Endothelial cell (in vitro differentiated cells): ENCODE results near the gene CRYBG1. TPM values are rescaled to one million over a fixed set of nuclear protein-coding genes. Genes with fewer than 3 reads are reported as not detected.
"Not testable (repeated sequence)": the region's sequence is repeated elsewhere in the genome, so short reads cannot be mapped to it uniquely, and the experiment has no call there.

Experiments
- DNase-seq: peaks from one replicate; pipeline ENCODE4 v3.0.0; 2021; ENCODE audit warnings: low spot score
- H3K27ac Mint-ChIP-seq: one replicate; pipeline ENCODE4 v1.8.0; 2021; ENCODE audit warnings: mixed read lengths, inconsistent platforms; ENCODE audit not compliant: unreplicated experiment
- H3K27me3 Mint-ChIP-seq: one replicate; pipeline ENCODE4 v1.8.0; 2021; ENCODE audit warnings: mild to moderate bottlenecking, moderate library complexity, mixed read lengths, inconsistent platforms; ENCODE audit not compliant: unreplicated experiment
- H3K36me3 Mint-ChIP-seq: one replicate; pipeline ENCODE4 v1.8.0; 2021; ENCODE audit warnings: mild to moderate bottlenecking, low read depth, mixed read lengths, inconsistent platforms; ENCODE audit not compliant: unreplicated experiment
- H3K4me1 Mint-ChIP-seq: one replicate; pipeline ENCODE4 v1.8.0; 2021; ENCODE audit warnings: mild to moderate bottlenecking, mixed read lengths, inconsistent platforms; ENCODE audit not compliant: unreplicated experiment
- H3K4me3 Mint-ChIP-seq: one replicate; pipeline ENCODE4 v1.8.0; 2021; ENCODE audit warnings: mild to moderate bottlenecking, mixed read lengths, inconsistent platforms; ENCODE audit not compliant: unreplicated experiment
- H3K9me3 Mint-ChIP-seq: one replicate; pipeline ENCODE4 v1.8.0; 2021; ENCODE audit warnings: mixed read lengths, inconsistent platforms; ENCODE audit not compliant: unreplicated experiment
- CTCF ChIP-seq: fragments of 200-600 bp; sonication (generic); IDR thresholded peaks from one replicate; pipeline ENCODE4 v1.5.0; 2021; ENCODE audit warnings: antibody characterized with exemption; ENCODE audit not compliant: unreplicated experiment
- total RNA-seq: library from RNA; stranded (reverse); fragmentation: NEBNext Ultra II Directional; extraction: Animal tissue kit (Norgen Biotek cat#: 25700); gene quantifications from one replicate; pipeline ENCODE4 v1.2.1, GENCODE V29; 2021; ENCODE audit not compliant: unreplicated experiment

Gene CRYBG1
- total RNA-seq, 1 donor from 2014 or later = 0.08 TPM

GRCh38 chr6:106396426-106397220 lies 36.1 kb downstream of the CRYBG1 start:
- Mint-ChIP-seq H3K27me3 (no peaks in the 10 kb centered on the region), H3K9me3 (no peaks in the 10 kb centered on the region), H3K27ac (no peak overlapping the region), H3K4me3 (no peak overlapping the region), H3K36me3 (no peaks in the 10 kb centered on the region), H3K4me1 (peaks cover 7% of the 10 kb centered on the region)
- no peak for DNase-seq
- TF ChIP-seq CTCF = no peak

GRCh38 chr6:106397431-106397830 lies 36.9 kb downstream of the CRYBG1 start:
- DNase-seq = no peak
- no peaks in the 10 kb centered on the region for H3K27me3 Mint-ChIP-seq

GRCh38 chr6:106398621-106399020 lies 38.1 kb downstream of the CRYBG1 start:
- Mint-ChIP-seq H3K9me3 (no peaks in the 10 kb centered on the region), H3K27me3 (no peaks in the 10 kb centered on the region), H3K4me3 (no peak overlapping the region), H3K4me1 (no peaks in the 10 kb centered on the region), H3K27ac (no peak overlapping the region), H3K36me3 (no peaks in the 10 kb centered on the region)
- DNase-seq = no peak
- TF ChIP-seq CTCF = no peak

More at GRCh38 chr6:106397431-106397830, 36.9 kb downstream of the CRYBG1 start:
- TF ChIP-seq CTCF = no peak
- no peak overlapping the region for H3K4me3 Mint-ChIP-seq
- H3K9me3 Mint-ChIP-seq = no peaks in the 10 kb centered on the region
- no peaks in the 10 kb centered on the region for H3K4me1 Mint-ChIP-seq
- no peak overlapping the region for H3K27ac Mint-ChIP-seq
- no peaks in the 10 kb centered on the region for H3K36me3 Mint-ChIP-seq

- not testable (repeated sequence) for H3K27me3 Mint-ChIP-seq, DNase-seq, H3K27ac Mint-ChIP-seq, H3K4me3 Mint-ChIP-seq, H3K4me1 Mint-ChIP-seq, H3K9me3 Mint-ChIP-seq, H3K36me3 Mint-ChIP-seq
Measured at GRCh38 chr6:106405044-106405443, 44.5 kb downstream of the CRYBG1 start.

- no peak for TF ChIP-seq CTCF
- Mint-ChIP-seq H3K4me1 (no peaks in the 10 kb centered on the region), H3K9me3 (no peaks in the 10 kb centered on the region), H3K27me3 (peaks cover 7% of the 10 kb centered on the region), H3K36me3 (no peaks in the 10 kb centered on the region), H3K27ac (no peak overlapping the region), H3K4me3 (no peak overlapping the region)
- no peak for DNase-seq
Measured at GRCh38 chr6:106411056-106411455, 50.5 kb downstream of the CRYBG1 start.
